Measurements from ENCODE around the gene NAALADL2. TPM values are rescaled to one million over a fixed set of nuclear protein-coding genes. Genes with fewer than 3 reads are reported as not detected.

The NAALADL2 gene
- total RNA-seq, 1 donor from 2014 or later, result 11.5 TPM

GRCh38 chr3:175311404-175311803 lies 452.3 kb downstream of the NAALADL2 start:
- Histone ChIP-seq H3K4me3 (no peak overlapping the region), H3K9me3 (ENCODE audit: low read depth) (no peaks in the 10 kb centered on the region), H3K4me1 (no peaks in the 10 kb centered on the region), H2AFZ (replicated peaks) (no peak overlapping the region), H3K4me2 (no peak overlapping the region), H3K79me2 (ENCODE audit: low read depth) (no peaks in the 10 kb centered on the region), H3K27me3 (no peaks in the 10 kb centered on the region), H3K9ac (no peak overlapping the region), H3K27ac (no peak overlapping the region), H4K20me1 (ENCODE audit: low read depth) (no peaks in the 10 kb centered on the region), H3K36me3 (no peaks in the 10 kb centered on the region), H3F3A (ENCODE audit: low read depth) (no peaks in the 10 kb centered on the region)
- no peak for TF ChIP-seq EZH2phosphoT487 (IDR thresholded peaks at IDR 0.05)
- TF ChIP-seq CTCF (IDR thresholded peaks at IDR 0.05), result no peak
- TF ChIP-seq EZH2 (IDR thresholded peaks at IDR 0.05), result no peak
- H3K4me3 Mint-ChIP-seq, result no peak overlapping the region
- H3K4me1 Mint-ChIP-seq, result no peaks in the 10 kb centered on the region
- no peak for DNase-seq (ENCODE audit: low spot score)
- H3K9me3 Mint-ChIP-seq, result no peaks in the 10 kb centered on the region
- H3K27me3 Mint-ChIP-seq (ENCODE audit: insufficient read depth, low read depth), result no peaks in the 10 kb centered on the region
- no peaks in the 10 kb centered on the region for H3K36me3 Mint-ChIP-seq
- H3K27ac Mint-ChIP-seq, result no peak overlapping the region

GRCh38 chr3:175311946-175312345 lies 452.8 kb downstream of the NAALADL2 start:
- Mint-ChIP-seq H3K27me3 (ENCODE audit: insufficient read depth, low read depth) (no peaks in the 10 kb centered on the region), H3K36me3 (no peaks in the 10 kb centered on the region), H3K27ac (no peak overlapping the region), H3K4me3 (no peak overlapping the region), H3K9me3 (no peaks in the 10 kb centered on the region), H3K4me1 (no peaks in the 10 kb centered on the region)
- H3F3A ChIP-seq (ENCODE audit: low read depth), result no peaks in the 10 kb centered on the region
- H2AFZ ChIP-seq (replicated peaks), result no peak overlapping the region
- no peaks in the 10 kb centered on the region for H4K20me1 ChIP-seq (ENCODE audit: low read depth)
- no peaks in the 10 kb centered on the region for H3K27me3 ChIP-seq
- no peaks in the 10 kb centered on the region for H3K36me3 ChIP-seq
- no peak overlapping the region for H3K27ac ChIP-seq
- no peaks in the 10 kb centered on the region for H3K4me1 ChIP-seq
- H3K9me3 ChIP-seq (ENCODE audit: low read depth), result no peaks in the 10 kb centered on the region
- no peak for TF ChIP-seq EZH2 (IDR thresholded peaks at IDR 0.05)
- no peak for DNase-seq (ENCODE audit: low spot score)
- H3K79me2 ChIP-seq (ENCODE audit: low read depth), result no peaks in the 10 kb centered on the region
- no peak overlapping the region for H3K4me3 ChIP-seq
- H3K9ac ChIP-seq, result no peak overlapping the region
- H3K4me2 ChIP-seq, result no peak overlapping the region

GRCh38 chr3:175312791-175313190 lies 453.7 kb downstream of the NAALADL2 start:
- no peak overlapping the region for H3K27ac Mint-ChIP-seq
- no peak for TF ChIP-seq EZH2phosphoT487 (IDR thresholded peaks at IDR 0.05)
- TF ChIP-seq CTCF (IDR thresholded peaks at IDR 0.05), result no peak
- no peak for TF ChIP-seq EZH2 (IDR thresholded peaks at IDR 0.05)
- Histone ChIP-seq H3K79me2 (ENCODE audit: low read depth) (no peaks in the 10 kb centered on the region), H3K4me1 (no peaks in the 10 kb centered on the region), H3K9me3 (ENCODE audit: low read depth) (no peaks in the 10 kb centered on the region), H3K27me3 (no peaks in the 10 kb centered on the region), H3K27ac (no peak overlapping the region), H3K4me2 (no peak overlapping the region), H4K20me1 (ENCODE audit: low read depth) (no peaks in the 10 kb centered on the region), H3K36me3 (no peaks in the 10 kb centered on the region), H3K4me3 (no peak overlapping the region), H2AFZ (replicated peaks) (no peak overlapping the region), H3K9ac (no peak overlapping the region), H3F3A (ENCODE audit: low read depth) (no peaks in the 10 kb centered on the region)
- H3K4me3 Mint-ChIP-seq, result no peak overlapping the region
- H3K4me1 Mint-ChIP-seq, result peaks cover 3% of the 10 kb centered on the region
- no peaks in the 10 kb centered on the region for H3K9me3 Mint-ChIP-seq
- no peaks in the 10 kb centered on the region for H3K36me3 Mint-ChIP-seq
- no peak for DNase-seq (ENCODE audit: low spot score)
- no peaks in the 10 kb centered on the region for H3K27me3 Mint-ChIP-seq (ENCODE audit: insufficient read depth, low read depth)

GRCh38 chr3:175316799-175317198 lies 457.7 kb downstream of the NAALADL2 start:
- TF ChIP-seq EZH2 (IDR thresholded peaks at IDR 0.05), result no peak
- no peak for TF ChIP-seq CTCF (IDR thresholded peaks at IDR 0.05)
- no peak for TF ChIP-seq EZH2phosphoT487 (IDR thresholded peaks at IDR 0.05)
- Histone ChIP-seq H3K4me3 (no peak overlapping the region), H3K4me2 (no peak overlapping the region), H2AFZ (replicated peaks) (no peak overlapping the region), H3K9me3 (ENCODE audit: low read depth) (no peaks in the 10 kb centered on the region), H4K20me1 (ENCODE audit: low read depth) (no peaks in the 10 kb centered on the region), H3K79me2 (ENCODE audit: low read depth) (no peaks in the 10 kb centered on the region), H3K4me1 (no peaks in the 10 kb centered on the region), H3K27ac (no peak overlapping the region), H3K36me3 (no peaks in the 10 kb centered on the region), H3F3A (ENCODE audit: low read depth) (no peaks in the 10 kb centered on the region), H3K27me3 (no peaks in the 10 kb centered on the region), H3K9ac (no peak overlapping the region)
- no peaks in the 10 kb centered on the region for H3K9me3 Mint-ChIP-seq
- H3K27me3 Mint-ChIP-seq (ENCODE audit: insufficient read depth, low read depth), result no peaks in the 10 kb centered on the region
- H3K36me3 Mint-ChIP-seq, result no peaks in the 10 kb centered on the region
- peaks cover 3% of the 10 kb centered on the region for H3K4me1 Mint-ChIP-seq
- DNase-seq (ENCODE audit: low spot score), result no peak
- H3K27ac Mint-ChIP-seq, result no peak overlapping the region
- H3K4me3 Mint-ChIP-seq, result no peak overlapping the region

Data from neural progenitor cell (in vitro differentiated cells).